Measurements from ENCODE around the gene KCNE1.
"Not testable (repeated sequence)": the region's sequence is repeated elsewhere in the genome, so short reads cannot be mapped to it uniquely, and the experiment has no call there.

The KCNE1 gene

DNA sequence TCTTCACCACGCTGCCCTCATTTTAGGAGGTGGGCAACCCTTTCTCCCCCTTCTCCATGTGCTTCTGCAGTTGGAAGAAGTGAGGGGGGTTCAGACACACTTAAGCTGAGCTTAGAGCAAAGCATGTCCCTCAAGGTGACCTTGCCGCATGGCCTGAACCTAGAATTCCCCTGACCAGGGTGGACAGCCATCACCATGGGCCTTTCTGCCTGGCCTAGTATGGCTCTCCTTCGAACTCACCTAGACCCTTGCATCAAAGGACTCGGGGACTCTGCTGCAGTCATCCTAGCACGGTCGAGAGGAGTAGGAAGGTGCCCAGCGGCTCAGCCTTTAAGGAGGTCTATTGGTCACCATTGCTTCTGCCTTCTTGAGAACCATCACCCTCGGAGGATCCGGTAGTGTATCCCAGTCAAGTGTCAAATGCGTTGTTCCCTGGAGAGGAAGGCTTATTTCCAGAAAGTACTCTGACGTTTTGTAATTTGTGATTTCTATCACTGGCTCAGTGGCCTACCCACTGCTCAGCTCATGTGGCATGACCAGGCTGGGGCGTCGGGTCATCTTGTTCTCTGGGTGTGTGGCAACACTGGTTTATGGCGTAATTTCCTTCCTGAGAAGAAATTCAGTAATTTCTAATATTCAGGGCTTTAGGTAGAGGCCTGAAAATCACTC, at the start of gene KCNE1:
Gene KCNE1, minus strand, starts transcription at position 424 of the 669 bp plus-strand sequence. CDS start 62,576 bp downstream, outside the sequence.
- no peak for DNase-seq

- DNase-seq = no peak
These were observed 49.8 kb upstream of the KCNE1 start for GRCh38 chr21:34561806-34562205.

DNA sequence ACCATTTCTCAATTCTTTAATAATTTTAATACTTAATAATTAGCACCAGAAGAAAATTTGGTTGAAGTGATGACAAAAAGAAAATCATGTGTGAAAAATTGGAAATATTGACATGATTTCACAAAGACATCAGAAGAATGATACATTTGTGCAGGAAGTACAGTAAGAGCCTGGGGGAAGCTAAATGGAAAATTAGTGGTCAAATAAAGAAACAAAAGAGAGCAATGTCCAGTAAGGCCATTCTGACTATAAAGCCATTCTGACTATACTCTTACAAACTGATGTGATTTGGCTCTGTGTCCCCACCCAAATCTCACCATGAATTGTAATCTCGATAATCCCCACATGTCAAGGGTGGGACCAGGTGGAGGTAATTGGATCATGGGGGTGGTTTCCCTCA, 48.6 kb upstream of the KCNE1 start:
- DNase-seq = no peak

DNA sequence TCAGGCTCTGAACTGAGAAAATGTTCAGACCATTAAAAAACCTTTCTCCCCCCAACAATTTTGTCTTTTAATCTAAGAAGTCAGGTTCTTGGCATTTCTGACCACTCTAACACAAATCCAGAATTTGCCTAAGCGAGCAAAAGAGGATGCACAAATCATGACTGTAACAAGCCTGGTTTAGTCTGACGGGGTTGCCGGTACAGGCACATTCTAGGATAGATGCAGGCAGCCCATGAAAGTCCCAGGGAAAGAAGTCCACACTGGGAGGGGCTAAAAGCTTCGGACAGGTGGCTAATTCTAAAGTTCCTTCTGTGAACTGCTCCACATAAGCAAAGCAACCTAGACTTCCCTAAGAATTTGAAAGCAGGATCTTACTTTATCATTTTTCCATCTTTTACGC, 48.0 kb upstream of the KCNE1 start:
- DNase-seq = no peak

GRCh38 chr21:34559089-34559631, 47.1 kb upstream of the KCNE1 start:
- no peak for DNase-seq

DNA sequence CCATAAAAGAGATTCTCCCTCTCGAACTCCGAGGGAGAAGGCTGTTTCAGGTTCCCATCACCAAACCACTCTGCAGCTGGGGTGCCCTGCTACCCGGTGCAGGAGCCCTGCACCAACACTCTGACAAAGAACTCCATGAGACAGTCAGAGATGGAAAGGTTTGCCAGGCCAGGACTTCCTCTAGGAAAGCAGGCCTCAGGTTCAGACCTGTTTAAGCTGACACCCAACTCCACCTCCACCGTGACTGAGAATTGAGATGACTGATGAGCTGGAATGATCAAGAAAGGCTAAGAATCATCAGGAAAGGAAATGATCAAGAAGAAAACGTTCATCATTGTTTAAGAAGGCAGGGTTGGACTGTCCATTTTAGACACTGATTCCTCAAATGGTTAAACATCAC, 46.2 kb upstream of the KCNE1 start:
- DNase-seq = no peak

DNA sequence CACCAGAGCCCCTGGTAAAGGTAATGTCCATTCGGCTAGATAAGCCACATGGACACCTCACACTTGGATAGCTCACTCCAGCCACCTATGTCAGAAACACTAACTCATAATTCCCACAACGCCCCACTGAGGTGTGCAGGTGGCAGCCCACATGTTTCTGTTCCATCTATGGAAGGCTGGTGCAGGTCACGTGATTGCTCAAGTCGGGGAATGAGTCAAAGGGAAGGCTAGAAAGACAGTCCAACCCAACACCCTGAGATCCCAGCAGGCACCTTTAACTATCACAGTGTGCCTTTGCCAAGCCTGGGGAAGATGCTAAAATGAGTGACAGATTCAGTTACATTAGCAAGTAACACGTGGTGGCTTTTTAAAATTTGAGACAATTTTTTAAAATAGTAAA, 45.3 kb upstream of the KCNE1 start:
- no peak for DNase-seq

DNA sequence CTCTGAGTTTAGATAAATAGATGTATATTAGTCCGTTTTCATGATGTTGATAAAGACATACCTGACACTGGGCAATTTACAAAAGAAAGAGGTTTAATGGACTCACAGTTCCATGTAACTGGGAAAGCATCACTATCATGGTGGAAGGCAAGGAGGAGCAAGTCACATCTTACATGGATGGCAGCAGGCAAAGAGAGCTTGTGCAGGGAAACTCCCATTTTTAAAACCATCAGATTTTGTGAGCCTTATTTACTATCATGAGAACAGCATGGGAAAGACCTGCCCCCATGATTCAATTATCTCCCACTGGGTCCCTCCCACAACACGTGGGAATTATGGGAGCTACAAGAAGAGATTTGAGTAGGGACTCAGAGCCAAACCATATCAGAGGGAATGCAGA, 42.7 kb upstream of the KCNE1 start:
- not testable (repeated sequence) for DNase-seq

GRCh38 chr21:34554227-34554626, 42.2 kb upstream of the KCNE1 start:
- DNase-seq = no peak

DNA sequence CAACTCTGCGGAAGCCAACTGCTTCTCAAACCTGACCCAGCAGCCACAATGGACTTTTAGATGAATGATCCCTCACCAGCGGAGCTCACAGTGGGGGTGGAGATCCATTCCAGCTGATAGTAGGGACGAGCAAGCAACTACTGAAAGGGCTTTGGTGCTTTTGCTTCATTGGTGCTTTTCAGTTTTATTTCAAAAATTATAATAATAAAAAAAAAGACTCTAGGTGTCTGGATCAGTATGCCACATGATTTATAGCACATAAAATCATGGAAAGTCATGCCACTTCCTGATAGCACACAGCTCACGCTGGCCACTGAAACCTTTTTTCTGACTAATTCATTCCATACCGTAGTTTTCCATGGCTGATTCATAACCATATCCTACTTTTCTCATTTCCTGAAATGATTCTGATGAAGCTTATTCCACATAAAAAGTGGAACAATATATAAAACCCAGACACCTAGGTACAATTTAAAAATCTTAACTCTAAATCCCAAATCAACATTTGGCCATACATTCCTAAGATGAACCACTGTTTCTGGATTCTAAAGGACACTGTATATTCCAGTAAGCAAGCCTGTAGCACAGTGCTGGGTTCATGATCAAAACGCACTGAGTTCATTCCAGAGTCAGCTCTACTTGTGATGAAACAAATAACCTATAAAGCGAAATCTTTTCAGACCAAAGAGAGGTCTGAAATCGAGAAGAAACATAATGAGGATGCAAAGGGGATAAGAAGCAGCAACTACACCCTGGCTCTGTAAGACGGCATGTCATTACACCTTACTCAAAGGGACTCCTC, 41.3 kb upstream of the KCNE1 start:
- DNase-seq = no peak

GRCh38 chr21:34552360-34553098, 40.5 kb upstream of the KCNE1 start:
- DNase-seq = no peak

DNA sequence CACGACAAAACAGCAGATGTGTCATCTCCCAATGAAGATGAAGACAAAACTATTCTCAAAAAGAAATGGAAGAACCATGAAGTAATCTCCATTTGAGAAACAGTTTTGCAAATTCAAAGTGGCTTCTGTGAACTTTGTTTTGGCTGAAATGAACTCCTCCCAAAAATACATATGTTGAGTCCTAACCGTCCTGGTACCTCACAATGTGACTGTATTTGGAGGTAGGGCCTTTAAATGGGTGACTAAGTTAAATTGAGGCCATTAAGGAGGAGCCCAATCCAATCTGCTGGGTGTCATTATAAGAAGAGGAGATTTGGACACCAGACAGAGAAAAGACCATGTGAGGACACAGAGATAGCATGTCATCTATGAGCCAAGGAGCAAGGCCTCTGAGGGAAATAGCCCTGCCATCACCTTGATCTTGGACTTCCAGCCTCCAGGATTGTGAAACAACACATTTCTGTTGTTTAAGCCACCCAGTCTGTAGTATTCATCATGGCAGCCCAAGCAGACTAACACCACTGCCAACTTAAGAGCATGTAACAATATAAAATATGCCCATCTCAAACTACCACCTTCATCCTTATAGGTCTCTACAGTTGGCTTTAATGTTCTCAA, 38.3 kb upstream of the KCNE1 start:
- no peak for DNase-seq

DNA sequence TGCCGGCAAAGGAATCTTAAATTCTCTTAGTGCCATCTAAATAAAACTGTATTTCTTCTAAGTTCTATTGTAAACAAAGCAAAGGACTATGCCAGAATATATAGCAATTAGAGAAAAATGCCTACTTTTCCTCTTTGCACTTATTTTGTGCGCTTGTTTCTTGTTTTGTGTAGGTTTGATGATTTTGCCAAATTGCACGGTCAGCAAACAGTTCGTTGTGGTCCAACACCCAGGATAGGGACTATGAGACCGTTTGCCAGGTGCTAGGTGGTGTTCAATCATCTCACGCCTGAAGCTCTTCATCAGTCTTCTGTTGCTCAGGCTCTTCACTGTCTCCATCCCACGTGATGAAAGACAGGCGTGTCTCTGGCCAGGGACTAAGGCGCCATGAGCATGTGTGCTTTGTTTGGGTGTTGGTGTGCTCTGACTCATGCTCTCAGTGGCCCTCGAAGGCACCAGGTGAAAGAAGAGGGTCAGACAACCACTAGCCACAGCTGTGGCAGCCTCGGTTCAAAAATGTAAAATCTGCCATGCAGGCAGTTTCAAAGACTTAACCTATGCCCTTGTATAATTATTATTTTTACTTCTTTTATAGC, 36.9 kb upstream of the KCNE1 start:
- no peak for DNase-seq

DNA sequence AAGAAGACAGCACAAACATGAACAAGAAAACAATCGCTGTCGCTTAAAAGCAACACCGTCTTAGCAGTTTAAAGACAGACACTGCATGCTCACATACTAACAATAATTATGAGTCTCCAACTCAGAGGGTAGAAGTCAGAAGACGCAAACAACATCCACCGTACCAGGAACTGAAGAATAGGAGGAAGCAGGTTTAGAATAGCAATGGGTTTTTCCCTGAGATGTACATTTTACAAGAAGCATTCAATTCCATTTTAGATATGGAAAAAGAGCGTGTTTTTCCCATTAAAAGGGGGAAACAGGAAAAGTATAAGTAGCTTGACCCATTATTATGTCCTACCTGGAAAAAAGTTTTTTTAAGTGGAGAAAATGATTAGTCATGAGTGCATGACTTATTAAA, 34.5 kb upstream of the KCNE1 start:
- no peak for DNase-seq

DNA sequence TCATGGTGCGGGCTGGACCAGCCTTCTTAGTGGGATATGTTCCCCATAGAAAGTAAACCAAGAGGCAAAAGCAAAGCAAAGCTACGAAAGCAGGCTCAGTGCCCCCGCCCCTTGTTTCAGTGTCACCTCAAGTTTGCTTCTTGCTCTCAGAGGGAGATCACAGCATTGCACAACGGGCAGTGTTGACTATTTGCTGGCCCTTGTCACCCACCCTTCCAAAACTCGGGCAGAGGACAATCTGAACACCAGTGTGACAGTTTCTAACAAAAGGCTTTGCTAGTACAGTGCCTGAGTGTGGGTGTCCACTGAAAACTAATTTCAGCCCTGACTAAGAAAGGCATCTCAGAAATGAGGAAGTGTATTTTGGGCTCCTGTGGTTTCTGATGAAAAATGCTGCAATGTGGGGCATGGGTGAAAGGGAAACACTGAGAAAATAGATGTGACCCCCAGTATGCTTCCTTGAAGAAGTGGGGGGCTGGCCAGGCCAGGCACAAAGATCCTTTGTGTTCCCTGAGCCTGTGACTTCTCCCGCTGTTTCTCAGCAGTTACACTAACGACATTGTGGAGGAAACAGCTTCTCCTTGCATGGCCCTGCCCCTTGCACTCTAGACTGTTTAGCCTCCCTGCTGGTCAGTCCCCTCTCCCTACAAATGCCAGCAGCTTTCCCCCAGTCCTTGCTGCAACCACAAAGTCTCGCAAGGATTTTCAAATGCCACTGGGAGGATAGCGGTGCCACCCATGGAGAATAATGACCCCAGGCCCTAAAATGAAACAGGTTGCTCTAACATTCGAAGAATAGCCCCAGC, 33.3 kb upstream of the KCNE1 start:
- DNase-seq = peak in 46 of 56 donors; percentile 8 to 83 (median 42)

DNA sequence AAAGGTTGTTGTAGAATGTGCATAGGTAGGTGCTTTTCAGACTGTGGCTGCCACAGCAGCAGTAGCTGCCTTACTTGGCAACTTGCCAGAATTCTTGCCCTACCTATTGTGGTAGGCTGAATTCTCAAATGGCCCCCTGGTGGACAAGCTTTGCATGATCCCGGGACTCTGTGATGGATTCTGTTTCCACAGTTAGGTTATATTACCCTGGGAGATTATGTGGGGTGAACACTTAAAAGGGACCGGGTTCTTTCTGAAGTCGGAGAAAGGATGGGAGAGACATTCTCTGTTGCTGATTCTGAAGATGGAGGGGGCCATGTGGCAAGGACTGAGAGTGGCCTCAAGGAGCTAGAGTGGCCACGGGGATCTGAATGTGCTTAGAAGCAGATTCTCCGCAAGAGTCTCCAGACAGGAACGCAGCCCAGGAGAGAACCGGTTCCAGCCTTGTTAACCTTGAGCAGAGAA, 32.1 kb upstream of the KCNE1 start:
- DNase-seq = peak in 10 of 56 donors; percentile 3 to 16 (median 9)

DNA sequence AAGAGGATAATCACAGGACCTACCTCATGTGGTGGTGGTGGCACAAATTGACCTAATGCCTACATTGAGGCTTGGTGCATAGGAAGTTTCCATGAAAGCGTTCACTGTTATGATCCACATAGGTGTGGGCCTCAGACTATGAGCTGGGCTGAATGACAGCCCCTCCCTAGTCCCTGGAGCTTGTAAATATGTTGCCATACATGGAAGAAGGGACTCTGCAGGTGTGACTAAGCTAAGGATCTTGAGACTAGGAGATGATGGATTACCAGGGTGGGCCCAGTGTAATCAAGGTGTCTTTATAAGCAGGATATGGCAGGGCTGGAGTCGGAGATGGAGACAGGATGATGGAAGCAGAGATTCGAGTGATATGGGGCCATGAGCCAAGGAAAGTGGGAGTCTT, 31.0 kb upstream of the KCNE1 start:
- DNase-seq = no peak

DNA sequence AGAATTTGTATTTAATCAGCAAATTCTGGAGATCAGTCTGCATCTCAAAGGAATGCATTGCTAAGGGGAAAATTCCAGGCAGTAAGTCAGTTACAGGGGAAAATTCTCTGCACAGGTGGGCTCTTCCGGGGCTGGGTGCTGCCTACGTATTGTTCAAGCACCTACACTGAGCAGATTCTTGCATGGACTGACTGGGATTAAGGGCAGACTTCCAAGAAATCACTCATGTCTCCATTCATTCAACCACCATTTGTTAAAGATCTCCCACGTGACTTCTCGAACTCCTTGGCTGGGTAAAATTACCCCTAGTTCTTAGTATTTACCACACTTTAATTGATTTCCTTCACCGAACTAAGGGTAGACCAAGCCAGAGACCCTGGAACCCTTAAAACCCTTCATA, 28.2 kb upstream of the KCNE1 start:
- DNase-seq = no peak

- no peak for DNase-seq
These were observed 25.8 kb upstream of the KCNE1 start for GRCh38 chr21:34537838-34538237.

DNA sequence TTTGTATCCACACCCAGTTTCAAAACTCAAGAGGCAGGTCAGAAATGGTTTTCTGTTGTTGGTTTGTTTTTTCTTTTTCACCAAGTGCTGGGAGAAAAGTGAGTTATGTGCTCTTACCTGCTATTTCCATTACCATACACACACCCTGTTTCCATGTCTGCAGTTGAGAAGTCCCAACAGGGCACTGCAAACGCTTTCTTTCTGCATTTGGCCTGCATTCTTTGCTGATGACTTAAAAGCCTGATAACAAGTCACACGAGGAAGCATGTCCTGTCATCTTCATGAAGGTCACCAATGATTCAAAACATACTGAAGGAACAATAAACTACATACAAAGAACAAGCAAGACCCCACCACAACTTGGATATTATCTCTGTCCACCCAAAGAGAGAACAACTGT, 24.8 kb upstream of the KCNE1 start:
- DNase-seq = no peak
